Erythroblast (primary cell): ENCODE measurements around the gene ERC2.

ENCODE experiments used
- GATA1 ChIP-seq: IDR thresholded peaks from 2 replicates; pipeline ENCODE4 v1.6.1; 2011; ENCODE audit warnings: low read depth, mild to moderate bottlenecking, control low read depth, low read length, moderate library complexity
- POLR2A ChIP-seq: IDR thresholded peaks from 2 replicates; pipeline ENCODE4 v1.6.1; 2011; ENCODE audit warnings: mild to moderate bottlenecking, low read length

GRCh38 chr3:55988905-55989304 lies 479.4 kb downstream of the ERC2 start:
- TF ChIP-seq POLR2A (no peak), GATA1 (no peak)
